OCI-LY3 (cell line): ENCODE measurements around the gene ZNF518A.

Experiments used
- H2AFZ ChIP-seq: fragments of 200-600, 300-600 bp; shearing (Covaris generic); 2 replicates; pipeline ENCODE4 v1.6.0; 2014; ENCODE audit warnings: antibody characterized with exemption, low read depth, low read length
- H3K27ac ChIP-seq: fragments of 200-600, 300-600 bp; sonication (generic); 2 replicates; pipeline ENCODE4 v1.5.1; 2014; ENCODE audit warnings: mild to moderate bottlenecking, low read length, moderate library complexity, mixed read lengths
- H3K27me3 ChIP-seq: fragments of 200-600, 300-600 bp; sonication (generic); 2 replicates; pipeline ENCODE4 v1.6.1; 2014; ENCODE audit warnings: low read depth, low read length, mixed read lengths
- H3K36me3 ChIP-seq: fragments of 200-600, 300-600 bp; sonication (generic); replicated peaks from 2 replicates; pipeline ENCODE3; 2014; ENCODE audit warnings: low read depth, low read length, mixed read lengths
- H3K4me1 ChIP-seq: fragments of 300-600, 200-600 bp; sonication (generic); 2 replicates; pipeline ENCODE4 v1.6.1; 2014; ENCODE audit warnings: low read length, mixed read lengths
- H3K4me2 ChIP-seq: fragments of 200-600, 300-600 bp; sonication (generic); 2 replicates; pipeline ENCODE4 v1.6.1; 2014; ENCODE audit warnings: low read length, mixed read lengths
- H3K4me3 ChIP-seq: fragments of 300-600, 200-600 bp; sonication (generic); 2 replicates; pipeline ENCODE4 v1.5.1; 2014; ENCODE audit warnings: antibody characterized with exemption, mild to moderate bottlenecking, low read length, moderate library complexity
- H3K79me2 ChIP-seq: fragments of 300-600, 200-600 bp; shearing (Covaris generic); 2 replicates; pipeline ENCODE4 v1.6.1; 2014; ENCODE audit warnings: mild to moderate bottlenecking, low read length, mixed read lengths
- H3K9ac ChIP-seq: fragments of 300-600, 200-600 bp; shearing (Covaris generic); 2 replicates; pipeline ENCODE4 v1.6.0; 2014; ENCODE audit warnings: mild to moderate bottlenecking, low read length, moderate library complexity
- H3K9me3 ChIP-seq: fragments of 200-600, 300-600 bp; shearing (Covaris generic); 2 replicates; pipeline ENCODE4 v1.6.1; 2014; ENCODE audit warnings: low read length, mixed read lengths; ENCODE audit not compliant: insufficient read depth
- H4K20me1 ChIP-seq: fragments of 200-600, 300-600 bp; sonication (generic); 2 replicates; pipeline ENCODE4 v1.6.1; 2016; ENCODE audit warnings: low read length, mixed read lengths; ENCODE audit not compliant: insufficient read depth
- EZH2phosphoT487 ChIP-seq: fragments of 200-600 bp; shearing (Covaris generic); IDR thresholded peaks from 2 replicates; pipeline ENCODE4 v1.6.1; 2018; ENCODE audit warnings: antibody characterized with exemption, mixed run types, low read depth
- TF ChIP-seq, protein P1 (sequence below): fragments of 200-600, 300-600 bp; sonication (generic); IDR thresholded peaks from 2 replicates; pipeline ENCODE4 v1.5.1; 2014; ENCODE audit warnings: antibody characterized with exemption, low read length, low read depth

The ZNF518A gene

GRCh38 chr10:96211764-96212163 is 81.7 kb downstream of the ZNF518A start:
- no peak overlapping the region for H2AFZ ChIP-seq
- H3K79me2 ChIP-seq, result peaks cover 29% of the 10 kb centered on the region
- peaks cover 65% of the 10 kb centered on the region for H4K20me1 ChIP-seq
- H3K27ac ChIP-seq, result peak overlapping the region; percentile 62
- TF ChIP-seq, protein P1, sequence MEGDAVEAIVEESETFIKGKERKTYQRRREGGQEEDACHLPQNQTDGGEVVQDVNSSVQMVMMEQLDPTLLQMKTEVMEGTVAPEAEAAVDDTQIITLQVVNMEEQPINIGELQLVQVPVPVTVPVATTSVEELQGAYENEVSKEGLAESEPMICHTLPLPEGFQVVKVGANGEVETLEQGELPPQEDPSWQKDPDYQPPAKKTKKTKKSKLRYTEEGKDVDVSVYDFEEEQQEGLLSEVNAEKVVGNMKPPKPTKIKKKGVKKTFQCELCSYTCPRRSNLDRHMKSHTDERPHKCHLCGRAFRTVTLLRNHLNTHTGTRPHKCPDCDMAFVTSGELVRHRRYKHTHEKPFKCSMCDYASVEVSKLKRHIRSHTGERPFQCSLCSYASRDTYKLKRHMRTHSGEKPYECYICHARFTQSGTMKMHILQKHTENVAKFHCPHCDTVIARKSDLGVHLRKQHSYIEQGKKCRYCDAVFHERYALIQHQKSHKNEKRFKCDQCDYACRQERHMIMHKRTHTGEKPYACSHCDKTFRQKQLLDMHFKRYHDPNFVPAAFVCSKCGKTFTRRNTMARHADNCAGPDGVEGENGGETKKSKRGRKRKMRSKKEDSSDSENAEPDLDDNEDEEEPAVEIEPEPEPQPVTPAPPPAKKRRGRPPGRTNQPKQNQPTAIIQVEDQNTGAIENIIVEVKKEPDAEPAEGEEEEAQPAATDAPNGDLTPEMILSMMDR, result no peak
- TF ChIP-seq EZH2phosphoT487, result no peak
- H3K27me3 ChIP-seq, result no peaks in the 10 kb centered on the region
- no peaks in the 10 kb centered on the region for H3K9me3 ChIP-seq
- H3K9ac ChIP-seq, result no peak overlapping the region
- no peak overlapping the region for H3K4me3 ChIP-seq
- peaks cover 87% of the 10 kb centered on the region for H3K36me3 ChIP-seq
- H3K4me2 ChIP-seq, result peak overlapping the region; percentile 37
- peaks cover 72% of the 10 kb centered on the region for H3K4me1 ChIP-seq

DNA sequence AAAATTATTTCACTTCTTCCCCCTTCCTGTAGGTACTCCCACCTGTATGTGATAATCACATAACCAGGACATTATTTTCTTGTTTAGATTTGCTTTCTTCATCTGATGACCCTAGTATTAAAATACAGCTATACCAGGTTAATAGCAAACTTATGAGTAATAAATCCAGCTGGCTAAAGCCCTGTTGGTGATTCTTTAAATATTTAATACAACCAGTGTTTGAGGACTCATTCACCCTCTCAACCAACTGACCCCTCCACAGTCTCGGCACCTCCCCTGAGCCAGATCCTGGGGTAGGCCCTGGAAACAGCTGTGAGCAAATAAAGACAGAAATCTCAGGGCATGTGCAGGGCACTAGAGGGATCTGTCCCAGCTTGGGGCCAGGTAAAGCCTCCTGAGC is 82.8 kb downstream of the ZNF518A start:
- Histone ChIP-seq H3K36me3 (peaks cover 87% of the 10 kb centered on the region), H3K4me3 (no peak overlapping the region), H3K9me3 (no peaks in the 10 kb centered on the region), H4K20me1 (peaks cover 64% of the 10 kb centered on the region), H3K9ac (no peak overlapping the region), H3K4me2 (peak overlapping the region; percentile 37; the same call in 1 of the 2 replicates), H3K79me2 (peaks cover 26% of the 10 kb centered on the region), H2AFZ (no peak overlapping the region), H3K27me3 (no peaks in the 10 kb centered on the region), H3K27ac (no peak overlapping the region), H3K4me1 (peaks cover 68% of the 10 kb centered on the region)
- no peak for TF ChIP-seq EZH2phosphoT487
- TF ChIP-seq, protein P1, result no peak
